Neuronal stem cell (in vitro differentiated cells): Measurements from ENCODE around the gene CRADD.

Source experiments
- DNase-seq: peaks from one replicate; pipeline ENCODE4 v3.0.0-alpha.2; 2013; ENCODE audit warnings: low spot score
- H2AFZ ChIP-seq: one replicate; pipeline ENCODE4 v1.6.1; 2013; ENCODE audit warnings: mild to moderate bottlenecking, low read length, inconsistent platforms
- H2AK5ac ChIP-seq: 2 replicates; pipeline ENCODE4 v1.6.1; 2013; ENCODE audit warnings: low read depth, mild to moderate bottlenecking, inconsistent platforms, low read length, moderate library complexity, mixed read lengths
- H2BK120ac ChIP-seq: 2 replicates; pipeline ENCODE4 v1.6.1; 2013; ENCODE audit warnings: low read depth, mild to moderate bottlenecking, inconsistent platforms, low read length, moderate library complexity, mixed read lengths
- H2BK12ac ChIP-seq: one replicate; pipeline ENCODE4 v1.6.1; 2013; ENCODE audit warnings: low read length, inconsistent platforms
- H2BK15ac ChIP-seq: 2 replicates; pipeline ENCODE4 v1.6.1; 2013; ENCODE audit warnings: mild to moderate bottlenecking, low read length, inconsistent platforms, mixed read lengths
- H2BK5ac ChIP-seq: one replicate; pipeline ENCODE4 v1.6.1; 2013; ENCODE audit warnings: inconsistent platforms, mild to moderate bottlenecking, low read length, moderate library complexity
- H3K14ac ChIP-seq: one replicate; pipeline ENCODE4 v1.6.1; 2013; ENCODE audit warnings: low read length, inconsistent platforms
- H3K18ac ChIP-seq: 2 replicates; pipeline ENCODE4 v1.6.1; 2013; ENCODE audit warnings: low read length, inconsistent platforms
- H3K23ac ChIP-seq: 2 replicates; pipeline ENCODE4 v1.6.1; 2013; ENCODE audit warnings: low read depth, mild to moderate bottlenecking, mixed read lengths, low read length, inconsistent platforms; ENCODE audit not compliant: poor library complexity
- H3K27ac ChIP-seq: replicated peaks from 3 replicates; pipeline ENCODE4 v1.5.1; 2013; ENCODE audit warnings: low read length, inconsistent platforms
- H3K27me3 ChIP-seq, 3 experiments: 2 replicates each; pipeline ENCODE4 v1.6.1; 2013; ENCODE audit warnings: low read length in 3 of 3, mild to moderate bottlenecking in 2 of 3, inconsistent platforms in 1 of 3, low read depth in 1 of 3, mixed read lengths in 1 of 3, moderate library complexity in 1 of 3; ENCODE audit not compliant: control insufficient read depth in 3 of 3, insufficient read depth in 3 of 3
- H3K36me3 ChIP-seq, 2 donors: replicated peaks in 1 of 2; 2 replicates each; pipeline ENCODE4 v1.6.1; 2013; ENCODE audit warnings: low read length in 2 of 2; ENCODE audit not compliant: control insufficient read depth in 2 of 2, insufficient read depth in 2 of 2
- H3K4ac ChIP-seq: 2 replicates; pipeline ENCODE4 v1.6.1; 2013; ENCODE audit warnings: inconsistent platforms, mild to moderate bottlenecking, low read length, moderate library complexity
- H3K4me1 ChIP-seq, 2 donors: 1 replicate in 1 of 2; 2 replicates in 1 of 2; pipeline ENCODE4 v1.6.1; 2013; ENCODE audit warnings: low read length in 2 of 2, low read depth in 1 of 2; ENCODE audit not compliant: control insufficient read depth in 2 of 2, insufficient read depth in 1 of 2
- H3K4me2 ChIP-seq: one replicate; pipeline ENCODE4 v1.6.1; 2013; ENCODE audit warnings: mild to moderate bottlenecking, low read length, inconsistent platforms; ENCODE audit not compliant: insufficient read depth, poor library complexity, severe bottlenecking
- H3K4me3 ChIP-seq, 2 donors: 2 replicates each; pipeline ENCODE4 v1.5.1; 2013; ENCODE audit warnings: low read length in 2 of 2, mild to moderate bottlenecking in 2 of 2, inconsistent platforms in 1 of 2, moderate library complexity in 1 of 2
- H3K79me1 ChIP-seq: one replicate; pipeline ENCODE4 v1.6.1; 2013; ENCODE audit warnings: low read depth, mild to moderate bottlenecking, inconsistent platforms, low read length, moderate library complexity
- H3K9ac ChIP-seq: one replicate; pipeline ENCODE4 v1.6.1; 2013; ENCODE audit warnings: mild to moderate bottlenecking, low read depth, low read length, inconsistent platforms; ENCODE audit not compliant: poor library complexity
- H3K9me3 ChIP-seq, 2 donors: replicated peaks in 1 of 2; 2 replicates each; pipeline versions ENCODE3 to v1.6.1; 2013; ENCODE audit warnings: low read length in 2 of 2, mild to moderate bottlenecking in 2 of 2, inconsistent platforms in 1 of 2, low read depth in 1 of 2, mixed read lengths in 1 of 2, moderate library complexity in 1 of 2; ENCODE audit not compliant: control insufficient read depth in 2 of 2, insufficient read depth in 1 of 2
- H4K8ac ChIP-seq: one replicate; pipeline ENCODE4 v1.6.1; 2013; ENCODE audit warnings: low read depth, mild to moderate bottlenecking, inconsistent platforms, low read length, moderate library complexity
- H4K91ac ChIP-seq: one replicate; pipeline ENCODE4 v1.6.1; 2013; ENCODE audit warnings: low read length, low read depth, mild to moderate bottlenecking, inconsistent platforms; ENCODE audit not compliant: poor library complexity
- WGBS, 2 donors: extraction: QIAGEN DNeasy Blood & Tissue Kit; methylation state at CpG; one replicate each; pipeline ENCODE4 v1.1.7; 2013; ENCODE audit warnings: missing lambda C conversion rate in 2 of 2, mixed read lengths in 1 of 2; ENCODE audit not compliant: insufficient read length in 2 of 2, insufficient replicate concordance in 1 of 2; ENCODE audit errors: extremely low coverage in 2 of 2; 5-methylcytosine and 5-hydroxymethylcytosine counted together

CRADD gene

DNA sequence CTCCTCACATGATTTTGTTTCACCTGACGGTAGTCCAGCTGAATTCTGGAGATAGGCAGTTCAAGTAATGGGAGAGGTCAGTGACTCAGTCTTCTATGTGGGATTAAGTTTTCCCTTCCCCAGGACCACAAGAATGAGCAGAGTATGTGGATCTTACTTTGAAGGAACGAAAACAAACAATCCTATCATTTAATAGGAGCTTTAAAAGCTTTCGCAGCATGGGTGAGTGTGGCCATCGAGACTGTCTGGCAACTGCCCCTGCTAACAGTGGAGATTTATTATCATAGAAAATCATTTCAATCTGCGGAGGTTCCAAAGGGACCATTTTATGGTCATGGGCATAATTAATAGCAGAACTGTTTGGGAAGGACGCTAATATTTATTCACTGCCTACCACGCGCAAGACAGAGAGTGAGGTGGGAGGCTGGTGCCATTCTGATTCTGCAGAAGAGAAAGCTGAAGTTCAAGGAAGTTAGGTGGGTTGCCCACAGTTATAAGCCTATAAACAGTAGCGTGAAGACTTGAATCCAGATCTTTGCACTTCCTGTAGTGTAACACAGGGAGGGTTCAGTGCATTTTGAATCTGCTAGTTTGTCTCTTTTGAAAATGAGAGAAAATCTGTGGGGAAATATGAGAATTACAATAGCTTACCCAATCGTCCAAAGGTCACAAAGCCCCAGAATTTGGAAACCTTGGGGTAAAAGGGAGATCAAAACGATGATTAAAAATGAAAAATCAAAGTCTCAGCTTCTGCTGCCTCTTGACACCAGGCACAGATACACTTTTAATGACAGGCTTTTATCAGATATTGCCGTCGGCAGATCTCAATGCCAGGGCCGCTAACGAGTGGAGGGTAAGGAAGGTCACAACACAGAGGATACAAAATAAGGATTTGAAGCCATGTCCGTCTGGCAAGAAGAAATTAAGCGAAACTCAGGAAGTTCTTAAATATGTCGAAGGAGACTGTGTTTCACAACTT lies 209.6 kb downstream of the CRADD start:
- Histone ChIP-seq H2AK5ac (no peak overlapping the region), H3K9me3 (no peaks in the 10 kb centered on the region), H3K9ac (no peak overlapping the region), H3K4me3 (no peak overlapping the region), H3K18ac (no peak overlapping the region), H2BK12ac (no peak overlapping the region), H2BK120ac (no peak overlapping the region), H3K4me1 (no peaks in the 10 kb centered on the region), H4K91ac (no peak overlapping the region), H2AFZ (no peak overlapping the region), H3K79me1 (no peaks in the 10 kb centered on the region), H3K23ac (no peak overlapping the region), H3K27me3 (peaks cover 0 to 4% (median 0%) of the 10 kb centered on the region in 3 experiments), H4K8ac (no peak overlapping the region), H2BK15ac (no peak overlapping the region), H2BK5ac (no peak overlapping the region), H3K36me3 (no peaks in the 10 kb centered on the region), H3K14ac (no peak overlapping the region), H3K4ac (no peak overlapping the region), H3K4me2 (no peak overlapping the region), H3K27ac (no peak overlapping the region)
- no peak for DNase-seq
- WGBS, 2 donors, result no CpG with 5 or more reads among the region's 18 CpGs

- H3K9ac ChIP-seq, result no peak overlapping the region
- H3K36me3 ChIP-seq, result no peaks in the 10 kb centered on the region
- H2BK15ac ChIP-seq, result no peak overlapping the region
- no peak overlapping the region for H3K4ac ChIP-seq
- H3K14ac ChIP-seq, result no peak overlapping the region
- H3K27ac ChIP-seq, result no peak overlapping the region
- no peak overlapping the region for H2AFZ ChIP-seq
- no peak overlapping the region for H2BK5ac ChIP-seq
- DNase-seq, result no peak
- H2AK5ac ChIP-seq, result no peak overlapping the region
- H3K4me3 ChIP-seq, result no peak overlapping the region
- no peak overlapping the region for H2BK120ac ChIP-seq
- no peak overlapping the region for H4K91ac ChIP-seq
- no peak overlapping the region for H3K4me2 ChIP-seq
- H3K4me1 ChIP-seq, result peaks cover 7 to 16% of the 10 kb centered on the region in 2 donors
- H2BK12ac ChIP-seq, result no peak overlapping the region
- no peak overlapping the region for H3K23ac ChIP-seq
- no CpG with 5 or more reads among the region's 3 CpGs for WGBS, 2 donors
- H3K27me3 ChIP-seq, result peaks cover 0 to 4% (median 0%) of the 10 kb centered on the region in 3 experiments
- no peaks in the 10 kb centered on the region for H3K9me3 ChIP-seq
- H3K18ac ChIP-seq, result no peak overlapping the region
- no peaks in the 10 kb centered on the region for H3K79me1 ChIP-seq
- H4K8ac ChIP-seq, result no peak overlapping the region
These were observed 211.8 kb downstream of the CRADD start for GRCh38 chr12:93888964-93889363.

GRCh38 chr12:93889516-93890212 lies 212.5 kb downstream of the CRADD start:
- no peak overlapping the region for H3K27ac ChIP-seq
- peaks cover 7 to 16% of the 10 kb centered on the region in 2 donors for H3K4me1 ChIP-seq
- H4K8ac ChIP-seq, result no peak overlapping the region
- H2AK5ac ChIP-seq, result peak overlapping the region; percentile 27
- H3K14ac ChIP-seq, result no peak overlapping the region
- H3K4ac ChIP-seq, result no peak overlapping the region
- DNase-seq, result no peak
- no CpG with 5 or more reads among the region's 9 CpGs for WGBS, 2 donors
- H2BK15ac ChIP-seq, result no peak overlapping the region
- no peak overlapping the region for H2AFZ ChIP-seq
- H3K27me3 ChIP-seq, result peaks cover 0 to 2% (median 0%) of the 10 kb centered on the region in 3 experiments
- no peak overlapping the region for H2BK12ac ChIP-seq
- H3K18ac ChIP-seq, result no peak overlapping the region
- H3K23ac ChIP-seq, result no peak overlapping the region
- no peaks in the 10 kb centered on the region for H3K9me3 ChIP-seq
- no peak overlapping the region for H3K9ac ChIP-seq
- no peak overlapping the region for H2BK120ac ChIP-seq
- no peak overlapping the region for H3K4me3 ChIP-seq
- H3K79me1 ChIP-seq, result no peaks in the 10 kb centered on the region
- H3K36me3 ChIP-seq, result no peaks in the 10 kb centered on the region
- H3K4me2 ChIP-seq, result no peak overlapping the region
- no peak overlapping the region for H2BK5ac ChIP-seq
- no peak overlapping the region for H4K91ac ChIP-seq
